Measurements from ENCODE around the gene CYB561A3. TPM values are rescaled to one million over a fixed set of nuclear protein-coding genes. Genes with fewer than 3 reads are reported as not detected.

CYB561A3 gene
- total RNA-seq, 1 donor from 2014 or later = 26.4 TPM

DNA sequence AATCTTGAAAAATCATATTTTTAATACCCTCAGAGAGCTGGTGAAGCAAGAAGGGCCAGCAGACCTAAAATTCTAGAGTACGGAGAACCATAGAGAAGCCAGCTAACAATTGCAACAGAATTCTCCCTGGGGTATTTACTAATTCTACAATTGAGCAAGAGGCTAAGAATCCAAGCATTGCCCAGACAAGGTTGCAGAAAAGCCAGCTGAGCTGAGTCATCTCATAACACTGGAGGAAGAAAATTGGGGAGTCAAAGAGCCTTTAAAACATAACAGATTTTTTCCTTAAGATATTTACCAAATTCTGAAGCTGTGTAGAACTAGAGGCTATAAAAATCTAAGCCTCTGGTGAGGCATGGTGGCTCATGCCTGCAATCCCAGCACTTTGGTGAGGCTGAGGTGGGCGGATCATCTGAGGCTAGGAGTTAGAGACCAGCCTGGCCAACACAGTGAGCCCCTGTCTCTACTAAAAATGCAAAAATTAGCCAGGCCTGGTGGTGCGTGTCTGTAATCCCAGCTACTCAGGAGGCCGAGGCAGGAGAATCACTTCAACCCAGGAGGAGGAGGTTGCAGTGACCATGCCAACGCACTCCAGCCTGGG lies 17.1 kb upstream of the CYB561A3 start:
- Histone ChIP-seq H4K20me1 (ENCODE audit: insufficient read depth, low read length) (no peaks in the 10 kb centered on the region), H2AFZ (ENCODE audit: low read depth, low read length) (no peak overlapping the region), H3K4me1 (ENCODE audit: insufficient read depth, low read length) (peaks cover 11% of the 10 kb centered on the region), H3K9ac (ENCODE audit: low read length) (peak overlapping the region; percentile 32), H3K27ac (ENCODE audit: low read depth, low read length) (peak overlapping the region; percentile 65), H3K79me2 (ENCODE audit: insufficient read depth, low read length) (no peaks in the 10 kb centered on the region), H3K4me2 (ENCODE audit: low read length) (peak overlapping the region; percentile 43), H3K4me3 (ENCODE audit: insufficient read depth, low read depth, low read length) (no peak overlapping the region), H3K9me3 (ENCODE audit: insufficient read depth, low read depth, low read length) (no peaks in the 10 kb centered on the region), H3K36me3 (ENCODE audit: insufficient read depth, low read length) (peaks cover 3% of the 10 kb centered on the region), H3K27me3 (ENCODE audit: insufficient read depth, low read length) (no peaks in the 10 kb centered on the region)
- H3K4me3 Mint-ChIP-seq (ENCODE audit: unreplicated experiment) = no peak overlapping the region
- no peak for TF ChIP-seq EZH2 (IDR thresholded peaks at IDR 0.05; ENCODE audit: insufficient read depth, low read length)
- TF ChIP-seq, protein P1, sequence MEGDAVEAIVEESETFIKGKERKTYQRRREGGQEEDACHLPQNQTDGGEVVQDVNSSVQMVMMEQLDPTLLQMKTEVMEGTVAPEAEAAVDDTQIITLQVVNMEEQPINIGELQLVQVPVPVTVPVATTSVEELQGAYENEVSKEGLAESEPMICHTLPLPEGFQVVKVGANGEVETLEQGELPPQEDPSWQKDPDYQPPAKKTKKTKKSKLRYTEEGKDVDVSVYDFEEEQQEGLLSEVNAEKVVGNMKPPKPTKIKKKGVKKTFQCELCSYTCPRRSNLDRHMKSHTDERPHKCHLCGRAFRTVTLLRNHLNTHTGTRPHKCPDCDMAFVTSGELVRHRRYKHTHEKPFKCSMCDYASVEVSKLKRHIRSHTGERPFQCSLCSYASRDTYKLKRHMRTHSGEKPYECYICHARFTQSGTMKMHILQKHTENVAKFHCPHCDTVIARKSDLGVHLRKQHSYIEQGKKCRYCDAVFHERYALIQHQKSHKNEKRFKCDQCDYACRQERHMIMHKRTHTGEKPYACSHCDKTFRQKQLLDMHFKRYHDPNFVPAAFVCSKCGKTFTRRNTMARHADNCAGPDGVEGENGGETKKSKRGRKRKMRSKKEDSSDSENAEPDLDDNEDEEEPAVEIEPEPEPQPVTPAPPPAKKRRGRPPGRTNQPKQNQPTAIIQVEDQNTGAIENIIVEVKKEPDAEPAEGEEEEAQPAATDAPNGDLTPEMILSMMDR (IDR thresholded peaks at IDR 0.05; ENCODE audit: insufficient read depth, low read depth, low read length) = no peak
- peak; percentile 90 for DNase-seq (ENCODE audit: low read depth)
- H3K4me1 Mint-ChIP-seq (ENCODE audit: low read depth, unreplicated experiment) = peaks cover 17% of the 10 kb centered on the region
- peaks cover 8% of the 10 kb centered on the region for H3K36me3 Mint-ChIP-seq (ENCODE audit: low read depth, unreplicated experiment)
- peaks cover 4% of the 10 kb centered on the region for H3K9me3 Mint-ChIP-seq (ENCODE audit: unreplicated experiment)
- no peaks in the 10 kb centered on the region for H3K27me3 Mint-ChIP-seq (ENCODE audit: low read depth, unreplicated experiment)
- no peak overlapping the region for H3K27ac Mint-ChIP-seq (ENCODE audit: unreplicated experiment)
- FAIRE-seq = peak; percentile 60

DNA sequence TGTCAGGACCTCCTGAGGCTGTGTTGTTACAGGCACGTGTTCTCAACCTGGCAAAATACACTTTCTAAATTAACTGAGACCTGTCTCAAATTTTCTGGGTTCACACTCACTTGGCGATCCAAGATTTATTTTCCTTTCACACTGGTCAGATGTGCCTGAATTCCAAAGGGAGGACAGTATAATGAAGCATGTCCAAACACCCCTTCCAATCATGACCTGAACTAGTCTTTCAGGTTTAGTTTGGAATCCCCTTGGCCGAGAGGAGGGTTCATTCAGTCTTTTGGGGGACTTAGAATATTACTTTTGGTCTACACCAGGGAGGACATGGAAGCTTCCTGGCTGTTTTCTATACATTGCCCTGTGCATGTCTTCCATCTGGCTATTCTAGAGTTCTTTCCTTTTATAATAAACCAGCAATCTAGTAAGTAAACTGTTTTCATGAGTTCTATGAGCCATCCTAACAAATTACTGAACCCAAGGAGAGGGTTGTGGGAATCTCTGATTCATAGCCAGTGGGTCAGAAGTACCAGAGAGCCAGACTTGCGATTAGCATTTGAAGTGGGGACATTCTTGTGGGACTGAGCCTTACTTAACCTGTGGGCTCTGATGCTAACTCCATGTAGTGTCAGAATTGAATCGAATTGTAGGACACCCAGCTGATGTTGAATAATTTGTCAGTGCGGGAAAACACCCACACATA lies 15.9 kb upstream of the CYB561A3 start:
- H3K9me3 Mint-ChIP-seq (ENCODE audit: unreplicated experiment) = peaks cover 6% of the 10 kb centered on the region
- peak overlapping the region; percentile 65 for H3K27ac ChIP-seq (ENCODE audit: low read depth, low read length)
- no peaks in the 10 kb centered on the region for H3K79me2 ChIP-seq (ENCODE audit: insufficient read depth, low read length)
- H3K27me3 Mint-ChIP-seq (ENCODE audit: low read depth, unreplicated experiment) = no peaks in the 10 kb centered on the region
- H3K4me3 ChIP-seq (ENCODE audit: insufficient read depth, low read depth, low read length) = no peak overlapping the region
- no peak overlapping the region for H3K9ac ChIP-seq (ENCODE audit: low read length)
- peaks cover 11% of the 10 kb centered on the region for H3K36me3 Mint-ChIP-seq (ENCODE audit: low read depth, unreplicated experiment)
- H2AFZ ChIP-seq (ENCODE audit: low read depth, low read length) = no peak overlapping the region
- H4K20me1 ChIP-seq (ENCODE audit: insufficient read depth, low read length) = no peaks in the 10 kb centered on the region
- H3K27me3 ChIP-seq (ENCODE audit: insufficient read depth, low read length) = no peaks in the 10 kb centered on the region
- H3K9me3 ChIP-seq (ENCODE audit: insufficient read depth, low read depth, low read length) = peaks cover 2% of the 10 kb centered on the region
- H3K27ac Mint-ChIP-seq (ENCODE audit: unreplicated experiment) = peak overlapping the region; percentile 34
- H3K4me3 Mint-ChIP-seq (ENCODE audit: unreplicated experiment) = no peak overlapping the region
- peaks cover 11% of the 10 kb centered on the region for H3K4me1 ChIP-seq (ENCODE audit: insufficient read depth, low read length)
- TF ChIP-seq, protein P1 (IDR thresholded peaks at IDR 0.05; ENCODE audit: insufficient read depth, low read depth, low read length) = no peak
- TF ChIP-seq EZH2 (IDR thresholded peaks at IDR 0.05; ENCODE audit: insufficient read depth, low read length) = no peak
- H3K4me2 ChIP-seq (ENCODE audit: low read length) = no peak overlapping the region
- FAIRE-seq = no peak
- DNase-seq (ENCODE audit: low read depth) = peak; percentile 84
- peaks cover 3% of the 10 kb centered on the region for H3K36me3 ChIP-seq (ENCODE audit: insufficient read depth, low read length)
- H3K4me1 Mint-ChIP-seq (ENCODE audit: low read depth, unreplicated experiment) = peaks cover 17% of the 10 kb centered on the region

DNA sequence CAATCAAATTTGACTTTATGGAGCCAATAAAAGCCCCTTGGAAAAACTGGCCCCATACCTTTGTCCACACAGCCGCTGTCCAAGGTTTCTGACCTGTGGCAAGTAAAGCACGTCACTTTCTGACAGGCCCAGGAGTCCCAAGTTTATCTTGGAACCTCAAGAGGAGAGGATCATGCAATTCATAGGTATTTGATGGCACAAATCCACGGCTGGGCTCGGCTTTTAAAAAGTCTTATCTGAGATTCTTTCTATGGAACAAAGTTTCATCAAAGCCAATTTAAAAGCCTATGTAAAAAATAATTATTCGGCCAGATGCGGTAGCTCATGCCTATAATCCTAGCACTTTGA lies 14.1 kb upstream of the CYB561A3 start:
- Histone ChIP-seq H3K4me1 (ENCODE audit: insufficient read depth, low read length) (peaks cover 11% of the 10 kb centered on the region), H3K4me2 (ENCODE audit: low read length) (no peak overlapping the region), H3K9ac (ENCODE audit: low read length) (no peak overlapping the region), H3K4me3 (ENCODE audit: insufficient read depth, low read depth, low read length) (no peak overlapping the region), H2AFZ (ENCODE audit: low read depth, low read length) (no peak overlapping the region), H3K27me3 (ENCODE audit: insufficient read depth, low read length) (no peaks in the 10 kb centered on the region), H3K27ac (ENCODE audit: low read depth, low read length) (no peak overlapping the region), H3K79me2 (ENCODE audit: insufficient read depth, low read length) (no peaks in the 10 kb centered on the region), H3K36me3 (ENCODE audit: insufficient read depth, low read length) (peaks cover 3% of the 10 kb centered on the region), H4K20me1 (ENCODE audit: insufficient read depth, low read length) (no peaks in the 10 kb centered on the region), H3K9me3 (ENCODE audit: insufficient read depth, low read depth, low read length) (peaks cover 2% of the 10 kb centered on the region)
- Mint-ChIP-seq H3K27ac (ENCODE audit: unreplicated experiment) (no peak overlapping the region), H3K27me3 (ENCODE audit: low read depth, unreplicated experiment) (no peaks in the 10 kb centered on the region), H3K36me3 (ENCODE audit: low read depth, unreplicated experiment) (peaks cover 17% of the 10 kb centered on the region), H3K4me3 (ENCODE audit: unreplicated experiment) (no peak overlapping the region), H3K9me3 (ENCODE audit: unreplicated experiment) (peaks cover 9% of the 10 kb centered on the region), H3K4me1 (ENCODE audit: low read depth, unreplicated experiment) (peaks cover 17% of the 10 kb centered on the region)
- FAIRE-seq = no peak
- TF ChIP-seq, protein P1 (IDR thresholded peaks at IDR 0.05; ENCODE audit: insufficient read depth, low read depth, low read length) = no peak
- no peak for TF ChIP-seq EZH2 (IDR thresholded peaks at IDR 0.05; ENCODE audit: insufficient read depth, low read length)
- peak; percentile 70 for DNase-seq (ENCODE audit: low read depth)

Measured in astrocyte (in vitro differentiated cells and primary cell).